Stimulated activated CD8-positive, alpha-beta memory T cell treated with anti-CD3 and anti-CD28 coated beads, Interleukin-4, amount 100 ng/mL, for 24 hours (primary cell): Measurements from ENCODE around the gene MDGA2.

Experiments used
- DNase-seq: peaks from one replicate; pipeline ENCODE4 v3.0.0-alpha.2; 2020; ENCODE audit warnings: low read depth

Gene MDGA2

GRCh38 chr14:47103771-47104170 lies 571.6 kb downstream of the MDGA2 start:
- DNase-seq, result no peak

- DNase-seq, result no peak
Observed at GRCh38 chr14:47102472-47102871, 572.9 kb downstream of the MDGA2 start.

GRCh38 chr14:47085678-47086077 lies 589.7 kb downstream of the MDGA2 start:
- no peak for DNase-seq

GRCh38 chr14:47065326-47065725 lies 610.1 kb downstream of the MDGA2 start:
- DNase-seq, result no peak

GRCh38 chr14:47060050-47060449 lies 615.4 kb downstream of the MDGA2 start:
- DNase-seq, result no peak

- no peak for DNase-seq
Observed at GRCh38 chr14:47057364-47057763, 618.0 kb downstream of the MDGA2 start.

- no peak for DNase-seq
Observed at GRCh38 chr14:47044841-47045240, 630.6 kb downstream of the MDGA2 start.

- no peak for DNase-seq
Observed at GRCh38 chr14:47040550-47040949, 634.9 kb downstream of the MDGA2 start.

GRCh38 chr14:47039336-47039735 lies 636.1 kb downstream of the MDGA2 start:
- DNase-seq, result no peak

- no peak for DNase-seq
Observed at GRCh38 chr14:47022721-47023120, 652.7 kb downstream of the MDGA2 start.

- no peak for DNase-seq
Observed at GRCh38 chr14:47020500-47020899, 654.9 kb downstream of the MDGA2 start.

- no peak for DNase-seq
Observed at GRCh38 chr14:47012533-47013280, 662.7 kb downstream of the MDGA2 start.

GRCh38 chr14:47009615-47010014 lies 665.8 kb downstream of the MDGA2 start:
- DNase-seq, result no peak

- no peak for DNase-seq
Observed at GRCh38 chr14:47008732-47009131, 666.7 kb downstream of the MDGA2 start.

GRCh38 chr14:46999661-47000060 lies 675.7 kb downstream of the MDGA2 start:
- DNase-seq, result no peak

- no peak for DNase-seq
Observed at GRCh38 chr14:46989566-46989965, 685.8 kb downstream of the MDGA2 start.

- DNase-seq, result no peak
Observed at GRCh38 chr14:46988312-46988711, 687.1 kb downstream of the MDGA2 start.

GRCh38 chr14:46985529-46986380 lies 689.6 kb downstream of the MDGA2 start:
- DNase-seq, result no peak

GRCh38 chr14:46973295-46973694 lies 702.1 kb downstream of the MDGA2 start:
- DNase-seq, result no peak

GRCh38 chr14:46964378-46964777 lies 711.0 kb downstream of the MDGA2 start:
- DNase-seq, result no peak

- DNase-seq, result no peak
Observed at GRCh38 chr14:46951103-46951502, 724.3 kb downstream of the MDGA2 start.

GRCh38 chr14:46940611-46941010 lies 734.8 kb downstream of the MDGA2 start:
- no peak for DNase-seq

- no peak for DNase-seq
Observed at GRCh38 chr14:46920542-46920941, 754.9 kb downstream of the MDGA2 start.
